Fibroblast of villous mesenchyme (primary cell): Measurements from ENCODE around the gene ARID1B. TPM values are rescaled to one million over a fixed set of nuclear protein-coding genes. Genes with fewer than 3 reads are reported as not detected.
A peak's percentile ranks its signal among the peaks of the same experiment; 100 is the strongest.

Source experiments
- DNase-seq: peaks from one replicate; pipeline ENCODE4 v3.0.0-alpha.2; 2010; ENCODE audit warnings: low read depth
- H3K4me3 ChIP-seq: 2 replicates; pipeline ENCODE4 v1.5.1; 2011; ENCODE audit warnings: low read depth, mild to moderate bottlenecking, low read length
- total RNA-seq: library from RNA; depleted of rRNA; stranded (reverse); fragments of >200 nt; gene quantifications from 2 replicates; pipeline ENCODE4 v1.2.3, GENCODE V29; 2012
- TF ChIP-seq, protein P1 (sequence below): IDR thresholded peaks from 2 replicates; pipeline ENCODE4 v1.5.1; 2012; ENCODE audit warnings: low read depth, mild to moderate bottlenecking, low read length; ENCODE audit not compliant: insufficient read depth

The ARID1B gene
- total RNA-seq, 1 donor: 41.0 TPM

DNA sequence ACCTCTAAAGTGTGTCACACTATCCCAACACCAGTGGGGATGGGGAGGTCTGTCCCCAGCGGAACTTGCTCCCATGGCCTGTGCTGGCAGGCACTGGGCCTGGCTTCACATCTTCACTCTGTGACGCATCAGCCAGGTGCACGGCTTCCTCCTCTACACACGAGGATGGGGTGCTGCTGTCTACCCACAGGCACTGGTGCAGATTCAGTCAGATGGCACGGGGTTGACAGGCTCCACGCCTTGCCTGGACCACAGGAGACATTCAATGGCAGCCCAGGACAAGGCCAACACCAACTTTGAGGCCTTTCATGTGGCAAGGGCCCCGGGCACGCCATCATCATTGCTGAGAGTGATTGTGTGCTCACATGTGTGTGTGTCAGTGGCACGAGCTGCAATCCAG is 453.7 kb downstream of the ARID1B start:
- DNase-seq: no peak

DNA sequence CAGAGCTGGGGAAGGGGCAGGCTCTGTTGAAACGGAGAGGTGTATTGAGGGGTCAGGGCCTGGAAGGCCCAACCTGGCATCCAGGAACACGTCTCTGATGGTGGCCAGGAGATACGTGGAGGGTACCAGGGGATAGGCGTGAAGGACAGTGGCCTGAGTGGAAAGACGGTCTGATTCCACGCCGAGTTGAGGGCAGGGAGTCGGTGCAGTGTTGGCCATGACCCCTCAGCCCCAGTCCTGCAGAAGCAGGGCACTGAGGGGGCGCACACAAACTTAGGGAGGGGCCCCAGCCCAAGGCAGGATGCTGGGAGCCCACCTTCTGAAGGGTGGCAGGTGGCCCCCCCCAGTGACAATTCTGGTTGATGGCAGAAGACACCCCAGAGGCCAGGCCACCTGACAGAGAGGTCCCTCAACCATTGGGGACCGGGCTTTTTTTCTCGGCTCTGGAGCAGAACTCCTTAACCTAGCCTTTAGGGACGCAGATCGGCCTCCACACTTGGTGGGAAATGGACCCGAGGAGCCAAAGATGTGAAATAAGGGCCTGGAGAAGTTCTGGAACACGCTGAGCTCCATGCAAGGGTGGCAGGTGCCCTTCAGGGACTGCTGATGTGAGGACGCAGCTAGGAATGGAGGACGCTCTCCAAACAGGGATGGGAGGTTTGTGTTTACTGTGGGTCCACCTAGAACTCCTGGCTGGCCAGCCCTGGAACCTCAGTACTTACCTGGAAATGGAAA is 455.1 kb downstream of the ARID1B start:
- no peak overlapping the region for H3K4me3 ChIP-seq
- TF ChIP-seq, protein P1, sequence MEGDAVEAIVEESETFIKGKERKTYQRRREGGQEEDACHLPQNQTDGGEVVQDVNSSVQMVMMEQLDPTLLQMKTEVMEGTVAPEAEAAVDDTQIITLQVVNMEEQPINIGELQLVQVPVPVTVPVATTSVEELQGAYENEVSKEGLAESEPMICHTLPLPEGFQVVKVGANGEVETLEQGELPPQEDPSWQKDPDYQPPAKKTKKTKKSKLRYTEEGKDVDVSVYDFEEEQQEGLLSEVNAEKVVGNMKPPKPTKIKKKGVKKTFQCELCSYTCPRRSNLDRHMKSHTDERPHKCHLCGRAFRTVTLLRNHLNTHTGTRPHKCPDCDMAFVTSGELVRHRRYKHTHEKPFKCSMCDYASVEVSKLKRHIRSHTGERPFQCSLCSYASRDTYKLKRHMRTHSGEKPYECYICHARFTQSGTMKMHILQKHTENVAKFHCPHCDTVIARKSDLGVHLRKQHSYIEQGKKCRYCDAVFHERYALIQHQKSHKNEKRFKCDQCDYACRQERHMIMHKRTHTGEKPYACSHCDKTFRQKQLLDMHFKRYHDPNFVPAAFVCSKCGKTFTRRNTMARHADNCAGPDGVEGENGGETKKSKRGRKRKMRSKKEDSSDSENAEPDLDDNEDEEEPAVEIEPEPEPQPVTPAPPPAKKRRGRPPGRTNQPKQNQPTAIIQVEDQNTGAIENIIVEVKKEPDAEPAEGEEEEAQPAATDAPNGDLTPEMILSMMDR: no peak
- DNase-seq: no peak

More for the DNA sequence above, 453.7 kb downstream of the ARID1B start:
- TF ChIP-seq, protein P1: no peak
- no peak overlapping the region for H3K4me3 ChIP-seq

DNA sequence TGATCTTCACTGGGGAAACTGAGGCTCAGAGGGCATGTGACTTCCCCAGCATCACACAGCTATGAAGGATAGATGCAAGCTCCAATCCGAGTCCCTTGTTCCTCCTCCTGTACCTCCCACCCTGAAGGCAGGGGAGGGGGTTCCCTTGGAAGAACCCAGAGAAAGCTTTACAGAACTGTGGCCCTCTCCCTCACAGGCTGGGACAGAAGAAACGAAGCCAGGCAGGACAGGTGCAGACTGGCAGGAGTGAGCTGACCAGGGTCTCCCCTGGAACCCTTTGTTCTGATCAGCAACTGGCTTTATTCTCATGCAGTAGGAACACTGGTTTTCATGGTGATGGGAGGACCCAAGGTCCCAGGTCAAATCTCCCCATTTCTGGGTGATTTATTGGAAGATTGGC is 456.0 kb downstream of the ARID1B start:
- no peak for DNase-seq
- TF ChIP-seq, protein P1: no peak
- H3K4me3 ChIP-seq: no peak overlapping the region

DNA sequence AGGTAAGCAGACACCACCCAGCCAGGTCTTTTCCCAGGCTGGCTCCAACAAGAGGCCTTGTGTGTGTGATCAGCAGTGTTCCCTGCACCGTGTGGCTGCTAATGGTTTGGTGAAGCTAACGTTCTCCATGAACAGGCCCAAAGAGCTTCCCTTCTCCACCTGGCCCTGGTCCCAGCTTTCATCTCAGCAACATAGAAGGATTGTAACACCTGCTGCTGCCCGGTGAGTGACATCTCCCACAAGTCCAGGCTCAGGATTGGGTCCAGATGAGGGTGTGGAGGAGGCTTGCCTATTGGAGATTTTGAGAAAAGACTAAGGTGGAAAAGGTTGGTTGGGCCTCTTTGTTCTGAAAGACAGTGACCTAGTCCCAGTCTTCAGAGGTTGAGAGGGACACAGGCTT is 456.5 kb downstream of the ARID1B start:
- no peak overlapping the region for H3K4me3 ChIP-seq
- DNase-seq: no peak
- TF ChIP-seq, protein P1: no peak

DNA sequence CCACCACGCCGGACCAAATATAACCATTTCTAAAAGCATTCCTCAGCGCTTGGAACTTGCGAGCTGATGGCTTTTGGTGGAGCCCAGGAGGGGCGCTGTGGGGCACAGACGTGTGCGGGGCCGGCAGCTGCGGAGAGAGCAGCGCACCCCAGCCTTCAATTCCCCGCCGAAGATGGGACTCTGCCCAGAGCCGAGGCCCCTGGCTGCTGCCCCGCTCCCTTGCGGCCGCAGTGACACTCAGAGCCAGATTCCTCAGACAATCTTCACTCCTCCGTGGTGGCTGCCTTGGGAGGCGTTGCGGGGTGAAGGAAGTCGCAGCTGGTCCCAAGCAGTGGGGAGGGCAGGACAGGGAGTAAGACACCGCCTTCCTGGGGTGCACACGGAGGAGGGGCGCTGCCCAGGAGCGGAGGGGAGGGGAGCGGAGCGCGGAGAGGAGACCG is 458.4 kb downstream of the ARID1B start:
- TF ChIP-seq, protein P1: peak; percentile 60
- H3K4me3 ChIP-seq: peak overlapping the region; percentile 60
- DNase-seq: peak; percentile 57

DNA sequence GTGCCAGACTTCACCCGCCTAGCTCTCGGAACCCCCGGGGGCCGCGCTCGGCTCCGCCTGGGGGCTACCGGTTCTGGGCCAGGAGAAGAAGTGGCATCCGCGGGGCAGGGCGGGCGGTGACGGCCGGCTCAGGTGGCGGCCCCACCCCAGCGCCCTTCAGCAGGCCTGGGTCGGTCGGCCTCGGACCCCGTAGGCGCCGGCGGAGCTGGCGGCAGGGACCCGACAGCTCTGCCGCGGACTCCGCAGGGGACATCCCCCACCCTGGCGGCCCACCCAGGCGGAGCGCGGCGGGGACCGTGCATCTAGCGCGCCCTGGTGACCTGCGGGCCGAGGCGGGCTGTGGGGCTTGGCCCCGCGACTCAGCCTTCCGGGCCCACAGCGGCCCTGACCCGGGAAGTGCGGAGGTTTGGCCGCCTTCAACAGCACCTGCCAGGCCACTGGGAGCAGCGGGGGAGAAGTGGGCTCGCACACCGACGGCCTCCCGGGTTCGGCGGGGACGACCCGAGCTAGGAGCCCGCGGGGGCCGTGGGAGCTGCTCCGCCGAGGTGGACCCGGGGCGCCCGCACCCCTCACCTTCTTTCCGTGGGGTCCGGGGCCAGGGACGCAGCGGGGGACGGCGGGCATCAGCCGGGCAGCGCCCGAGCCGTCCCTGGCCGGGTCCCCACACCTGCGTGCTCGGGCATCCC is 459.0 kb downstream of the ARID1B start:
- peak overlapping the region; percentile 60 for H3K4me3 ChIP-seq
- TF ChIP-seq, protein P1: no peak
- DNase-seq: no peak

DNA sequence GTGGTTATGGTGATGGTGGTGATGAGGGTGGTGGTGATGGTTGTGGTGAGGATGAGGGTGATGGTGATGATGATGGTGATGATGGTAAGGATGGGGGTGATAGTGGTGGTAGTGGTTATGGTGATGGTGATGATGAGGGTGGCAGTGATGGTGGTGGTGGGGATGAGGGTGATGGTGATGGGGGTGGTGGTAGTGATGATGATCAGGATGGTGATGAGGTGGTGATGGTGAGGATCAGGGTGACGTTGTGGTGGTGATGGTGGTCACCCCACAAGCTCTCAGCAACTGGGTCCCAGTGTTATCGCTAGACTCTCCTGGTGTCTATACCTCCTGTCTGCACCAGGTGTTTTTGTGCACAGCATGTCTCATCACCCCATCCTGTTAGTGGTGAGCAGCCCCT is 461.2 kb downstream of the ARID1B start:
- TF ChIP-seq, protein P1: no peak
- DNase-seq: no peak
- H3K4me3 ChIP-seq: no peak overlapping the region
